NCI-H2196 treated with DMSO at 0.1 percent for 48 hours (cell line): ENCODE results near the gene DNAH6.
"Not testable (repeated sequence)": the region's sequence is repeated elsewhere in the genome, so short reads cannot be mapped to it uniquely, and the experiment has no call there.

Experiments
- DNase-seq: peaks from one replicate; lab custom pipeline; 2025; ENCODE audit not compliant: unreplicated experiment; lab: John Stamatoyannopoulos, UW

The DNAH6 gene

DNA sequence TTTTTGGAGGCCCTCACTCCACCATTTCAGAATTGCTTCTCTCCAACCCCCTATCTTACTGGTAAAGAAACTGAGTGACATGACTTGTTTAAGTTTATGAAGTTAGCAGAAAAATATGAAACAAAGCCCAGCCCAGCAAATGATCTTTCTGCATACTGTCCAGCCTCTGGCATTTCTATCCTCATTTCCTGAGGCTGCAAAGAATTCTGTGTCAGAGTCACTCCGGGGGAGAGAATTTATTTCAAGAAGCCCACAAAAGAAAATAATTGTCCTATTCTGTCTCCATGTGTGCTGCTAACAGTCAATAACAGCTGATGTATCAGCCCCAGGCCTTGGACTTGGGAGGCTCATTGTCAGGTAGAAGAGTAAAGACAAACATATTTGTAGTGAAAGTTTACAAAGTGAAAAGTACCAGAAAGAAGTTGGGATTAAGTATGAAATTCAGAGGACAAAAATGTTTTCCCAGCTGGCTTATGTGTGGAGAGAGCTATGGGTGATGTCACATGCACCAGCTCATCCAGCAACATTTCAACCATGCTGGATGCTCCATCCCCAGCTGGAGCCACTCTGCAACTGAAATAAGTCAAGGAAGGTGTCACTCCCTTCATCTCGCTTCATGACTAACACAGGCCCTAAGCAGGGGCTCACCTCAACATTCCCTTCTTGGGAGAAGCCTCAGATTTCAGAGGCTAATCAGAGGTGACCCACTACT is 322.3 kb downstream of the DNAH6 start:
- DNase-seq: no peak

DNA sequence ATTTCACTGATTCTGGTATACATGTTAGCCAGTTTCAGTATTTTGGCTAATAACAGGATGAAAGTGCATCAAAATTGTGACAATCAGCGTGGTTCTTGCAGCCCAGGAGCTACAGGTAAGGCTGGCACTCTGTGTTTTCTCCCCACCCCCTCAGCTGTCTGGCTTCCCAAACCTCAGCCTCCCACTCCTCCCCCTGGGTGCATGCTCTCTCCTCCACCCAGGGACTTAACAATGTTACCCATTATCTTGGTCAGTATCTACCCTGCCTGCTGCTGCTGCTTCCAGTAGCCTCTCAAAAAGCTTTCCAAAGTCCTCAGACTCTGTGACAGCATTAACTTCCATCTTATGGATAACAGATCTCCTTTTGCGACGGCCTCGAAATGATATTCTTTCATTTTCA is 323.6 kb downstream of the DNAH6 start:
- no peak for DNase-seq

DNA sequence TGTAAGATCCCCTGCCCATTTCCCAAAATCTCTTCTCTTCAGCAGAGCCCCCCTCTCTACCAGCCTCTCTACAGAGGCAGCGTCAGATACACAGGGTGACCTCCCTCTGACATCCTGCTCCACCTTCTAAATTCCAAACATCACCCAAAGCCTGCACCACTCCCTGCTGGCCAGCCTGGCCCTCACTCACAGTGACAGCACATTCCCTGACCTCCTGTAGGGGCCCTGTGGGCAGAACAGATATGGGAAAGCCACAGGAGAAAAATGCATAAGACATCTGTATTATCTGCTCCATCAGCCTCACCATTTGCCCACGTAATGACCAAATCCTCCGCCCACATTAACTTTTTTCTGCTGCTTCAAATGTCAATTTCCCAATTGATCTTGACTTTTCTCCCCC is 324.0 kb downstream of the DNAH6 start:
- no peak for DNase-seq

DNA sequence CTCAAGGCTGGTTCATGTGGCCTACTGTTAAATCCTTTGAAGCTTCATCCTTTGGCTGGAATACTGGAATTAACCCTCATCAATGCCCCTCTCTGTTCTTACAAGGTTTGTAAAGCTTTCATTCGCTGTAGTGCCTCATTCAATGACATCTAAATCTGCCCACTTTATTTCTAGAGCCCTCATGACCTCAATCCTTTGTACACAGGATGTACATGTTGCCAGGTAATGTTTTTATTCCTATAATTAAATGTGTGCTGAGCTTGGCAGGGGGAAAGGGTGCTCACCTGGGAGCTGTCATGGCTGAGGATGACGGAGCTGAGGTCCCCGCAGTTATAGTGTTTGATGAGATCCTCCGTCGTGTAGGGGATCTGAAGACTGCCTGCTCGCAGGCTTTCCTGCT is 325.3 kb downstream of the DNAH6 start:
- no peak for DNase-seq

DNA sequence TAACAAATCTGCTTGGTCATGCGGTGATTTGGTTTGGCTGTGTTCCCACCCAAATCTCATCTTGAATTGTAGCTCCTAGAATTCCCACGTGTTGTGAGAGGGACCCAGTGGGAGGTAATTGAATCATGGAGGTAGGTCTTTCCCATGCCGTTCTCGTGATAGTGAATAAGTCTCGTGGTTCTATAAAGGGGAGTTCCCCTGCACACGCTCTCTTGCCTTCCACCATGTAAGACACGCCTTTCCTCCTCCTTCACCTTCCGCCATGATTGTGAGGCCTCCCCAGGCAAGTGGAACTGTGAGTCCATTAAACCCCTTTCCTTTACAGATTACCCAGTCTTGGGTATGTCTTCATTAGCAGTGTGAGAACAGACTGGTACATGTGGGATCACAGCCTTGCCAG is 327.8 kb downstream of the DNAH6 start:
- no peak for DNase-seq

DNA sequence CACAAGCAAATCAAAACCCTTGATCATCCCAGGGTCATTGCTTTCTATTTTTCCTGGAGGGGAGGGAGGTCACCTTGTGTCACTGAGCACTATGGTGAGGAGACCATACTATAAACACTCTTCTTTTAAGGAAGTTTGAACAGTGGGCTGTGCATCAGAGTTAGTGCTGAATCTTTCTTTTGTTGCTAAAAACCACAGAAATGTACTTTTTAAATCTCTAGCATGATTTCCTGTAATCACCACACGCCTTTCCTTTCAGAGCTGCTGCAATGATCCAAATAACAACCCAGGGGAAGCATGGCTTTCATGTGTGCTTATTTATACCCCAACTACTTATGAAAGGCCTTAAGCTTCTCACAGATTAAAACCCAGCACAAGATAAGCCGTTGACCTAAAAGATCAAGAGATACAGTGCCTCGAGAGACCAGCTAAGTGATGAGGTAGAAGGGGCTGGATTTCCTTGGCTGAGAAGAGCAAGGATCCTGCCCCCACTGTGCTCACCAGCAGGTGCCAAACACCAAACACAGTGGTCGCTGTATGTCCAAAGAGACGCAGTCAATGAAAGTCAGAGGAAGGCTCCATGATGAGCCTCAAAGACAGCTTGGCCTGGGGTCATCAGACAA is 329.9 kb downstream of the DNAH6 start:
- no peak for DNase-seq

DNA sequence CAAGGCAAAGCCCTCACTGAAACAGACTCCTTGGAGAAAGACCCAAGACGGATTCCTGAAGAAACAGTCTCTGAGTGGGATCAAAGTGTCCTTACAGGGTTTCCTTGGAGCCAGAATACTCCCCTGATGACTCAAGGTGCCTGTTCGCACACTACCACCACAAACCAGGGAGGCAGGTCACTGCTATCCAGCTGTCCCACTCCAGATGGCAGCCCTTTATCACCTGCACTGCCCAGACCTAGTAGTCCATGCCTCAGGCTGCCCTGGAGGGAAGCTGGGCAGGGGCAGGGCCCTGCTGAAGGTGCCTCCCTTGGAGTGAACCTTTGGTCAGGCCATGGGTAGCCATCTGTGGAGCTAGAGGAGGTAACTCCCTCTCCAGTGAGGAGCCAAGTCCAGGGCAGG is 330.4 kb downstream of the DNAH6 start:
- no peak for DNase-seq

DNA sequence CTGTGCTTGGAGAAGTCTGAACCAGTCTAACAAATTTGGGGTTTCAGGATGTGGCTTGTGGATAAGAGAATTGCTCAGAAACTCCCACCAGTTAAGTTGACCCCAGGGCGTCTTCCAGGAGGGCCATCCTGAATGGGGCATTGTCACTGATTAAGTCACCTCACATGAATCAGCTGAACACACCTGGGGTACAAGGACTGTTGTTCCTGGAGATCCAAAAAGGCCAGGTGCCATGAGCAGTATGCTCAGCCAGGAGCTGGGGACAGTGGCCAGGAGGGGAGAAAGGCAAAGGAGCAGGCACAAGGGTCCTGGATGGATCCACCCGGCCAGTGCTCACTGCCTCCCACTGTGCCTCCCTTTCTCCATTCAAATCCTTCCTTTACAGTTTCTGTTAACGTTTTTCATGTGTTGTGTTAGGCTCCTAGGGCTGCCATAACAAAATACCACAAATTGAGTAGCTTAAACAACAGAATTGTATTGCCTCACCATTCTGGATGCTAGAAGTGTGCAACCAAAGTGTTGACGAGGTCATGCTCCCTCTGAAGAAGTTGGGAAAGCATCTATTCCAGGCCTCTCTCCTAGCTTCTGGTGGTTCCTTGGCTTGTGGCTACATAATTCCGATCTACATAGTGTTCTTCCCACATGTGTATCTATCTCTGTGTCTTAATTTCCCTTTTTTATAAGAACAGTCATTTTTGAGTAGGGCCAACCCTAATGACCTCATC is 331.2 kb downstream of the DNAH6 start:
- no peak for DNase-seq

DNA sequence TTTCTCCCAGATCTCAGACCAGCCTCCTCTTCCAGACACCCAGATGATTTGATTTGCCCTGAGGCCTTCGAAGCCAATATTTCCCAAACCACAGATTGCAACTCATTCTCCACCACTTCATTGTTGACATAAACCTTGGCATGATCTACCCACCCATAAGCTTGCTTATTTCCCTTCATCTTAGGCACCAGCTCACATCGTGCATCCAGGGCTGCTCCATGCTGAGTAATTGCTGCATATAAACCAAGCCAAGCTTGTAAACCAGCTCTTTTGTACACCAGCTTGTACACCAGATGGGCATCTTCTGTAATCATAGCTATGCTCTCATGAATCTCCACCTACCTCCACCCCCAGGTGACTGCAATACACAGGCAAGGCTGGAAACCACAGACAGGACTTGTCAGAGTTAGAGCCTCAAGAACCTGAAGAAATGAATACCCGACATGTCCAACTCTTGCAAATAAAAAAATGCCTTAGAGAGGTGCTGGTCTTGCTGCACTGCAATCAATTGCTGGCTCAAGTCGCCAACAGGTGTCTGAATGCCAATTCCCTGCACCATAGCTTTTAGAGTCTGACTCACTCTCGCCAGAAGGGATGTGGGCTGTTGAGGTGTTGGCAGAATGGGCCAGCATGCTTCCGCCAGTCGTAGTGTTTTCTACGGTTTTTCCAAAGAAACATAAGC is 333.1 kb downstream of the DNAH6 start:
- no peak for DNase-seq

DNA sequence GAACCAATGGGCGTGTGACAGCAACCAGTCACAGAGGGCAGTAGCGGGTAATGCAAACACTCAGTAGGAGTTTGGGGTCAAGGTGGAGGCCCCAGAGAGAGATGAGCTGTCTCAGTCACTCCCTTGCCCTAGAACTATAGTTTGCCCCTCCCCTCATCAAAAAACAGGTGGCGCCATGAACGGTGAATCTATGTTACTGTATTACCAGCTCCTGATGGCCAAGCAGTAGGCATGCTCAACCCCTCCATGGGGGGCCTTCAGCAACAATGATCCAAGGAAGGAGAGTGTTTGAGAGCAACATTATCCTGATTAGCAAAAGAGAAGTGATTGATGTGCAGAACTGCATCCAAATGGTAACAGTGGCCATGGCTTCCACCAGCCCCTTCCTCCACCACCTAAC is 334.2 kb downstream of the DNAH6 start:
- no peak for DNase-seq

DNA sequence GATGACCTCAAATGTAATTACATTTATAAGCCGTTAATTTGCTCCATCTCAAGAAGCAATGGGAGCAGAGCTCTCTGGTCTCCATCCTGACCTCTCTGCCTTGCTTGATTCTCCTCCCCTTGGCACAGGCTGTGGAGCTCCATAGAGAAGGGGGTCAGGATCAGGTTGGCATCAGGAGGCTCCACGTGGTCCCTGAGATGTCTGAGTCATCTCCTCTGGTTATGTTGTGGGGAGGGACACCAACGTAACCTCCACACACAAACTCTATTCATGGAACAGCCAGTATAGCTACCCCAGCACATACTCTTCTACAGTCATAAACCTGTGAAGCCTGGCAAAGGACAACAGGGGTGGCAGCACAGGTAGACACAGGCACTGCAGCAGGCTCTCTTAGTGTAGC is 335.6 kb downstream of the DNAH6 start:
- no peak for DNase-seq

DNA sequence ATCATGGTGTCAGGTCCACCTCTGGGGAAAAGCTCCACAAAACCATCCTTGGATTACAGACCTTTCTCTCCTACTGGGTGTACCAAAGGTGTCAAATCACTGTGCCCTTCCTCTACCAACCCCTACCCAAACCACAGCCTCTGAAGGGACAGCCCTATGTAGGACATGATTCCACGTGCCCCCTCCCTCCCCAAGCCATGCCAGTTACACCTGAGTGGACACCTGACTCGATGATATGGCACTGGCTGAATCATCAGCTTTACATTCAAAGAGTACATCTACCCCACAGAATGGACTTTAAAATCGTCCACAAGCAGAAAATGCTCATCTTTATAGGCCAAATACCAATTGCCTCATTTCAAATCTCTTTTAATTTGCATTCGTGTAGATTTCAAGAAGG is 338.6 kb downstream of the DNAH6 start:
- DNase-seq: no peak

DNA sequence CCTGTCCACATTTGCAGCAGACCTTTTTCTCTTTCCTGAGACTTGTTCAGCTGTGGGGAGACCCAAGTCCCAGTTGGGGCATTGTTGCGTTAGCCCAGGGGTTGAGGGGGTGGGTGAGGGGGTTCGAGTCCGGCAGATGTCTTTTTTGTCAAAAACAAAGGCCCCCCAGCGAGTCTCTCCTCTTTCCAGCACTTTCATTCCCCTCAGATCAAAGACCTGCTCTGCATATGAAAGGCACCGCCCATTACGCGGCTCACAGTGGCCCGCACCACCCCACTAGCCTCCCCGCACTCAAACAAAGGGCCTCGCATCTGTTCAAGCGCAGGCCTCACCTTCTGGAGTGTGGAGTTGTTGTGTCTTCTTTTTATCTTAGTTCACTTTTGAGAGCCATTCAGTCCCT is 339.4 kb downstream of the DNAH6 start:
- DNase-seq: no peak

DNA sequence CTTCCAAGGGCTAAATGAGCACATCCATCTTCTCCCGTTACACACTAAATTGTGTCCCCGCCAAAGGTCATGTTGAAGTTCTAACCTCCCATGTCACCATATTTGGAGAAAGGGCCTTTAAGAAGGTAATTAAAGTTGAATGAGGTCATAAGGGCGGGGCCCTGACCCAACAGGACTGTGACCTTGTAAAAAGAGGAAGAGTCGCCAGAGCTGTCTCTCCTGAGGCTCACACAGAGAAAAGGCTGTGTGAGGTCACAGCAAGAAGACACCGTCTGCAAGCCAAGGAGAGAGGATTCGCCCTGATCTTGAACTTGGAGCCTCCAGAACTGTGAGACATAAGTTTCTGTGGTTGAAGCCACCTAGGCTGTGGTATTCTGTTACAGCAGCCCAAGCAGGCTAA is 340.5 kb downstream of the DNAH6 start:
- DNase-seq: no peak

DNA sequence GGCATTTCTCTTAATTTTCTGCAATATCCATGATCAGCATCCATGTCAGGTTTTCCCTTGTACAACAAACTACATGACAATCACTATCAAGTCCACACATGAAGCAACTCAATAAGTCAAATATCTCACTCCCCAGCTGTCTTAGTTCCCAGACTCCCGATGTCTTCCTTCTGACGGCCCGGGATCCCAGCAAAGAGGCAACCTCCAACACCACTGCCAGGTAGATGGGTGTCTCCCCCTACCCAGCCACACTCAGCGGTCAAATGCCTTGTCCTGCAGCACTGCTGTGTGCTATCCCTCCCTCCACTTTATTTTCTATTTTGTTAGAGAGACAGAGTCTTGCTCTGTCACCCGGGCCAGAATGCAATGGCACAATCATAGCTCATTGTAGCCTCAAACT is 341.3 kb downstream of the DNAH6 start:
- DNase-seq: no peak

DNA sequence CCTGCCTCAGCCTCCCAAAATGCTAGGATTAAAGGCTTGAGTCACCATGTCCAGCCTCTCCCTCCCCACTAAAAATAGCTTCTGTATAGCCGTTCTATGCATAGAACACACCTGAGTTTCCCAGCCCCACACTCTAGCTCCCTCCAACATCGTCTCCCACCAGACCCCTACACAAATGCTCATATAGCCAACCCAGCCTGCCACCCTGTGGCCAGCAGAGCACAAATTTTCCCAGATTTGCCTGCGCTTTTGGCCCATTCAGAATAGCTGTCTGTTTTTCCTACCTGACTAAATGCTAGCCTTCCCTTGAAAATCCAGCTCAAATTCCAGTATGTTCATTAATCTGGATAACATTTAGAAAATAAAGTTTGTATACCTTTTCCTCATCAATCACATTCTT is 341.8 kb downstream of the DNAH6 start:
- no peak for DNase-seq

DNA sequence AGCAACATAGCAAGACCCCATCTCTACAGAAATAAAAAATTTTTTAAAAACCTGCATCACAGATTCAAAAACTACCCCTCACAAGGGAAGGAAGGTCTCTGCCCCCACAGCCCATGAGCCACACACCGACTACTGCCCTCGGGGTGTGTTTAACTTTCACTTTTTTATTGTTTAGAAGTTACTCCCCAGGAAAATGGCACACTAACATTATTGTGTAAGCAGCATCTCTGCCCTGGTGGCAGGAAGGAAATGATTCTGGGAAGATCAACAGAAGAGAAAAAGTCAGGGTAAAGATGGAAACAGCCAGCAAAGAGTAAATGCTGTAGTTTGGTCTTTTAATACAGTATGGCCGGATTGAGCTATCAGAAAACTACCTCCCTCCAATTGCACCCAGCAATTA is 342.6 kb downstream of the DNAH6 start:
- no peak for DNase-seq

DNA sequence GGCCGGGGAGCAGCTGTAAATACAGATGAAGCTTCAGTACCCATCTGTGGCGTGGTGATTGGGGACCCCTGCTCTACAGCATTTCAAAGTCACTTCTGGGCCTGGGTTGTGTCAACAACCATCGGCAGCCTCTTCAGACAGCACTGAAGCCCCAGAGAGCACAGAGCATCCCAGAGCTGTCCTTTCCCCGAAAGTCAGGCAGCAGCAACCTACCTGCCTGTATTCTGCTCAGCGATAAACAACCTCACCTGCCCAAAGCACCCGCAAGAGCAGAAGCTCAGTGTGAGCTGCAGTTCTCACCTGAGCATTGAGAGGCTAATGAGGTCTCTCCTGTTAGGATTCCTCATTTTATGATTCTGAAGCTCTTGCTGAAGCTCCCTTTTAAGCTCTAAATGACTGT is 345.2 kb downstream of the DNAH6 start:
- no peak for DNase-seq

DNA sequence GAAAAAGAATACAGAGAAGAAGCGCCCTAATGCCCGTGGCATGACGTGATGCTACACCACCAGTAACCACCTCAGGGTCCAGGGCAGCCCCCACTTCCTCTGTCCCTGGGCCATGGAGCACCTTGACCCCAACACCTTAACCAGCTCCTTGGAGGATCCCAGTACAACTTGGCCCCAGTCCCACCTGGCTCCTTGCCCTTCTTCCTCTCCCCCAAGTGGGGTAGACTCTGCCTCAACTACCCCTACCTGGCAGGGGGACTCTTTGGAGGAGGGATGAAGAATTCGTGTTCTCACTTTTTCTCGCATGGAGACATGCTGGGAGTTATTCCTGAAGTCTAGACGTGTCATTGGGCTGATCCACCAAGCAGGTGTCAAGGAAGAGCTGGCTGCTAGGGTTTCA is 345.7 kb downstream of the DNAH6 start:
- DNase-seq: no peak

DNA sequence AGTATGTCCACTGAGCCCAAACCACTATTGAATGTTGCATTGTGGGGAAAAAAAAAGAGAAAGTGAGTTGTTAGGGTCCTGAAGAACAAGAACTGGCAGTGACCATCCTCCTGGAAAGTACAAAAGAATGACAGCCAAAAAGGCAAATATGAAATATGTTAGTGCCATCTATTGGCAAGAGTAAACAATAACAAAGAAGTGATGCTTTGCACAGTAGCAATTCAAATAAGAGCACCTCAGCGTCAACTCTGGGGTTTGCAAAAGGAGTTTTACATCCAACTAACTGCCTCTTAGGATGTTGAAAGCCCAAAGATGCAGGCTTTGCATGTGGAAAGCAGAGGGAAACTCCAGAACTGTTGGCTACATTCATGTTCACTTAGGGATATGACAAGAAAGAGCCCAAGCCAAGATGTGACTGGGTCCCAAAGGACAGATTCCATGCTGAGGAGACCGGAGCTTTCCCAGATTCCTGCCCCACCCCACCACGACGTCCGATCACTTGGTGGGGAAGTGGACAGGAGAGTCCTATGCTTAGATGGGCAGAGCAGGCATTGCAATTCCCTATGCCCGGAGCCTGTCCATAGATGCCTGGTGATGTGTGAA is 349.0 kb downstream of the DNAH6 start:
- no peak for DNase-seq

DNA sequence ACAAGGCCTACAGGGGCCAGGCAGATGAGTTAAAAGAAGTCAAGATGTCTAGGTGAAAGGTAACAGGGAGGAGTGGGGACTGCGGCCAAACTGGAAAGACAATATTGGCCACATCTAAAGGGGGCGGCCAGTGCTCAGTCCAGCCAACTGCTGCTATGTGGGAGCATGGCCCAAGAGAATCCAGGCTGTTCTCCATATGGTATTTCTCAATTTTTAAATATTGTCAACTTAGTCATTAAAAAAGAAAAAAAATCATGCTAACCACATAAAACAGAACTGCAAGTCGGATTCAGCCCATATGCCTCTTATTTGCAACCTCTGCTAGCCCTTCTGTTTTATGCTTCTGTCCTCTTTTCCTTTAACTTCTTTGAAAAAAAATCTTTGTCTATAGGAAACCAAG is 349.8 kb downstream of the DNAH6 start:
- no peak for DNase-seq

DNA sequence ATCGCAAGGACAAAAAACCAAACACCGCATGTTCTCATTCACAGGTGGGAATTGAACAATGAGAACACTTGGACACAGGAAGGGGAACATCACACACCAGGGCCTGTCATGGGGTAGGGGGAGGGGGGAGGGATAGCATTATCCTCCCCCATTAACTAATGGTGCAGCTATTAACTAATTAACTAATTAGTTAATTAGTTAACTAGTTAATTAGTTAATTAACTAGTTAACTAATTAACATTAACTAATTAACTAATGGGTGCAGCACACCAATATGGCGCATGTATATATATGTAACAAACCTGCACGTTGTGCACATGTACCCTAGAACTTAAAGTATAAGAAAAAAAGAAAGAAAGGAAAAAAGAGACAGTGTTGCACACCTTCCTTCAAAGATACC is 352.0 kb downstream of the DNAH6 start:
- DNase-seq: not testable (repeated sequence)
